Left ventricle myocardium inferior (tissue), 1 donor: ENCODE results near the gene DYRK2. TPM values are rescaled to one million over a fixed set of nuclear protein-coding genes. Genes with fewer than 3 reads are reported as not detected.

Source experiments
- DNase-seq: peaks from one replicate; pipeline ENCODE4 v3.0.0-alpha.2; 2020
- H3K27ac ChIP-seq: fragments of 200-600 bp; replicated peaks from 2 replicates; pipeline ENCODE4 v1.8.0; 2021
- H3K27me3 ChIP-seq: fragments of 200-600 bp; 2 replicates; pipeline ENCODE4 v1.8.0; 2021; ENCODE audit warnings: low read depth
- H3K36me3 ChIP-seq: fragments of 200-600 bp; 2 replicates; pipeline ENCODE4 v1.8.0; 2021
- H3K4me1 ChIP-seq: fragments of 200-600 bp; 2 replicates; pipeline ENCODE4 v1.8.0; 2021
- H3K4me3 ChIP-seq: fragments of 200-600 bp; 2 replicates; pipeline ENCODE4 v1.8.0; 2021; ENCODE audit warnings: mild to moderate bottlenecking, moderate library complexity
- H3K9me3 ChIP-seq: fragments of 200-600 bp; replicated peaks from 2 replicates; pipeline ENCODE4 v1.8.0; 2021
- intact Hi-C: fragments of 100-400 bp; cut with micrococcal nuclease; formaldehyde crosslinking; loops from one replicate; pipeline ENCODE4 v1.11.0; 2022
- total RNA-seq: library from RNA; stranded (reverse); fragmentation: NEBNext Ultra II Directional; extraction: Animal tissue kit (Norgen Biotek cat#: 25700); gene quantifications from one replicate; pipeline ENCODE4 v1.2.1, GENCODE V29; 2021
- TF ChIP-seq, protein P1 (sequence below): fragments of 200-600 bp; IDR thresholded peaks from 2 replicates; pipeline ENCODE4 v1.8.0; 2021; ENCODE audit warnings: antibody characterized with exemption, mild to moderate bottlenecking, borderline replicate concordance
- donor health status: DM: no; HTN: yes; CAD: no; lungs with severe emphysema.

The DYRK2 gene
- total RNA-seq, 1 donor from 2014 or later = 42.6 TPM

DNA sequence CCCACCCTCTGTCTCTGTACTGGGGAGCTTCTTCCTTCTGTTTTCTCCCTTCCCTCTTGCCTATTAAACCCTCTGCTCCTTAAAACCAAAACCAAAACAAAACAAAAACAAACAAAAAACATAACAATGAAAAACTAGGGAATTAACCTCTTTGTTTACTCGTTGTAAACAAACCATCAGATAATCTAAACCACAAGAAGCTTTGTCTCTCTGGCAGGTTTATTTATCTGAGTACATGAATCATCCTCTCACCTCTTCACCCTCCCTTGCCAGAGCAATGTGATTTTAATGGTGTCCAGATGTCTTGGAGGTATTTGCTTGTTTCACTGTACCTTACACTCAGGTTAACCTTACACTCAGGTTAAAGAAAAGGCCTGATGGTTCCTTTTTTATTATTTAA, 66.1 kb downstream of the DYRK2 start:
- Histone ChIP-seq H3K4me3 (no peak overlapping the region), H3K27ac (no peak overlapping the region), H3K9me3 (no peaks in the 10 kb centered on the region), H3K36me3 (no peaks in the 10 kb centered on the region), H3K4me1 (peaks cover 23% of the 10 kb centered on the region), H3K27me3 (no peaks in the 10 kb centered on the region)
- TF ChIP-seq, protein P1, sequence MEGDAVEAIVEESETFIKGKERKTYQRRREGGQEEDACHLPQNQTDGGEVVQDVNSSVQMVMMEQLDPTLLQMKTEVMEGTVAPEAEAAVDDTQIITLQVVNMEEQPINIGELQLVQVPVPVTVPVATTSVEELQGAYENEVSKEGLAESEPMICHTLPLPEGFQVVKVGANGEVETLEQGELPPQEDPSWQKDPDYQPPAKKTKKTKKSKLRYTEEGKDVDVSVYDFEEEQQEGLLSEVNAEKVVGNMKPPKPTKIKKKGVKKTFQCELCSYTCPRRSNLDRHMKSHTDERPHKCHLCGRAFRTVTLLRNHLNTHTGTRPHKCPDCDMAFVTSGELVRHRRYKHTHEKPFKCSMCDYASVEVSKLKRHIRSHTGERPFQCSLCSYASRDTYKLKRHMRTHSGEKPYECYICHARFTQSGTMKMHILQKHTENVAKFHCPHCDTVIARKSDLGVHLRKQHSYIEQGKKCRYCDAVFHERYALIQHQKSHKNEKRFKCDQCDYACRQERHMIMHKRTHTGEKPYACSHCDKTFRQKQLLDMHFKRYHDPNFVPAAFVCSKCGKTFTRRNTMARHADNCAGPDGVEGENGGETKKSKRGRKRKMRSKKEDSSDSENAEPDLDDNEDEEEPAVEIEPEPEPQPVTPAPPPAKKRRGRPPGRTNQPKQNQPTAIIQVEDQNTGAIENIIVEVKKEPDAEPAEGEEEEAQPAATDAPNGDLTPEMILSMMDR = no peak
- intact Hi-C loops = no loop called here
- no peak for DNase-seq
